H1 (cell line): ENCODE measurements around the gene PRKCH. TPM values are rescaled to one million over a fixed set of nuclear protein-coding genes. Genes with fewer than 3 reads are reported as not detected.

ENCODE experiments used
- CTCF ChIA-PET: fragments of 300-600 bp; sonication (Branson Sonifier 250); formaldehyde crosslinking; loops from one replicate; lab custom pipeline; 2021; ENCODE audit not compliant: partially characterized antibody; lab: Charles Lee
- POLR2A ChIA-PET: fragments of 300-600 bp; sonication (Branson Sonifier 250); formaldehyde crosslinking; loops from one replicate; lab custom pipeline; 2021; ENCODE audit warnings: inconsistent platforms; ENCODE audit not compliant: partially characterized antibody; lab: Charles Lee
- DNase-seq, 2 experiments: peaks; one replicate each; pipeline versions ENCODE4 v3.0.0 to v3.0.0-alpha.2; 2010 to 2022; ENCODE audit warnings: low spot score in 2 of 2, low read depth in 1 of 2, mixed read lengths in 1 of 2
- FAIRE-seq: peaks from 2 replicates; lab custom pipeline; 2011; peaks lifted over from hg19 to GRCh38; lab: Jason Lieb, UNC
- H2AFZ ChIP-seq: 2 replicates; pipeline ENCODE4 v1.8.1; 2012; ENCODE audit warnings: low read length, inconsistent platforms
- H2AK5ac ChIP-seq: 2 replicates; pipeline ENCODE4 v1.6.1; 2013; ENCODE audit warnings: low read depth, low read length
- H2BK120ac ChIP-seq: replicated peaks from 2 replicates; pipeline ENCODE3; 2013; ENCODE audit warnings: low read depth, low read length, inconsistent platforms
- H2BK12ac ChIP-seq: 2 replicates; pipeline ENCODE4 v1.6.1; 2013; ENCODE audit warnings: low read depth, low read length
- H2BK15ac ChIP-seq: 2 replicates; pipeline ENCODE4 v1.6.1; 2013; ENCODE audit warnings: low read length
- H2BK20ac ChIP-seq: 2 replicates; pipeline ENCODE4 v1.6.1; 2013; ENCODE audit warnings: low read length
- H2BK5ac ChIP-seq: 2 replicates; pipeline ENCODE4 v1.6.1; 2013; ENCODE audit warnings: low read depth, low read length
- H3K14ac ChIP-seq: 2 replicates; pipeline ENCODE4 v1.6.1; 2013; ENCODE audit warnings: inconsistent platforms; ENCODE audit not compliant: insufficient read length
- H3K18ac ChIP-seq: 2 replicates; pipeline ENCODE4 v1.6.1; 2013; ENCODE audit warnings: low read length; ENCODE audit errors: extremely low read depth
- H3K23ac ChIP-seq: 2 replicates; pipeline ENCODE4 v1.6.1; 2013; ENCODE audit warnings: inconsistent platforms; ENCODE audit not compliant: insufficient read length
- H3K23me2 ChIP-seq: 2 replicates; pipeline ENCODE4 v1.6.1; 2013; ENCODE audit warnings: low read depth, low read length
- H3K27ac ChIP-seq: 2 replicates; pipeline ENCODE4 v1.6.1; 2011; ENCODE audit warnings: low read depth, low read length, inconsistent platforms
- H3K27me3 ChIP-seq, 4 experiments: replicated peaks in 1 of 4; 1 replicate in 1 of 4; 2 replicates in 3 of 4; pipeline versions ENCODE4 v1.6.1 to v1.8.1; 2011 to 2013; ENCODE audit warnings: low read length in 3 of 4, mild to moderate bottlenecking in 3 of 4, inconsistent platforms in 2 of 4, mixed read lengths in 2 of 4, moderate library complexity in 1 of 4; ENCODE audit not compliant: control insufficient read depth in 3 of 4, insufficient read depth in 3 of 4; ENCODE audit errors: extremely low read depth in 1 of 4
- H3K36me3 ChIP-seq, 4 experiments: 2 replicates each; pipeline versions ENCODE4 v1.6.1 to v1.8.1; 2011 to 2013; ENCODE audit warnings: mild to moderate bottlenecking in 4 of 4, low read length in 3 of 4, moderate library complexity in 2 of 4, control low read depth in 1 of 4, inconsistent platforms in 1 of 4; ENCODE audit not compliant: insufficient read depth in 4 of 4, control insufficient read depth in 2 of 4
- H3K4ac ChIP-seq: replicated peaks from 2 replicates; pipeline ENCODE3; 2013; ENCODE audit warnings: low read length, low read depth, mixed read lengths, inconsistent platforms; ENCODE audit not compliant: insufficient read length
- H3K4me1 ChIP-seq, 4 experiments: replicated peaks in 1 of 4; 1 replicate in 1 of 4; 2 replicates in 3 of 4; pipeline versions ENCODE4 v1.6.1 to v1.8.1; 2011 to 2013; ENCODE audit warnings: low read length in 3 of 4, inconsistent platforms in 2 of 4, mixed read lengths in 1 of 4; ENCODE audit not compliant: insufficient read depth in 4 of 4, control insufficient read depth in 3 of 4
- H3K4me2 ChIP-seq, 2 experiments: 2 replicates each; pipeline versions ENCODE4 v1.6.1 to v1.8.1; 2011 to 2013; ENCODE audit warnings: low read depth in 2 of 2, low read length in 2 of 2, control low read depth in 1 of 2, inconsistent platforms in 1 of 2, mild to moderate bottlenecking in 1 of 2; ENCODE audit not compliant: insufficient read depth in 1 of 2
- H3K4me3 ChIP-seq, 4 experiments: fragments of 200-600, 300-600 bp in 1 of 4; sonication (generic), shearing (Covaris generic), sonication (Bioruptor Twin) in 1 of 4; 2 replicates each; pipeline versions ENCODE4 v1.5.1 to v1.8.1; 2011 to 2016; ENCODE audit warnings: low read length in 4 of 4, low read depth in 3 of 4, control low read depth in 2 of 4, inconsistent platforms in 2 of 4, mild to moderate bottlenecking in 2 of 4, mixed read lengths in 1 of 4, moderate library complexity in 1 of 4; ENCODE audit not compliant: insufficient read depth in 2 of 4; ENCODE audit errors: extremely low read depth in 1 of 4
- H3K56ac ChIP-seq: replicated peaks from 2 replicates; pipeline ENCODE3; 2013; ENCODE audit warnings: low read depth, mild to moderate bottlenecking, mixed read lengths, low read length, inconsistent platforms; ENCODE audit not compliant: insufficient read length
- H3K79me1 ChIP-seq: 2 replicates; pipeline ENCODE4 v1.6.1; 2013; ENCODE audit warnings: low read depth, low read length, control low read depth
- H3K79me2 ChIP-seq, 2 experiments: 2 replicates each; pipeline versions ENCODE4 v1.6.1 to v1.8.1; 2012 to 2013; ENCODE audit warnings: low read length in 2 of 2, mild to moderate bottlenecking in 2 of 2, inconsistent platforms in 1 of 2; ENCODE audit not compliant: insufficient read depth in 2 of 2, control insufficient read depth in 1 of 2
- H3K9ac ChIP-seq, 4 experiments: replicated peaks in 1 of 4; 1 replicate in 1 of 4; 2 replicates in 3 of 4; pipeline versions ENCODE4 v1.6.1 to v1.8.1; 2011 to 2013; ENCODE audit warnings: low read depth in 3 of 4, low read length in 3 of 4, control low read depth in 2 of 4, mild to moderate bottlenecking in 2 of 4, moderate library complexity in 2 of 4, inconsistent platforms in 1 of 4; ENCODE audit errors: extremely low read depth in 1 of 4
- H3K9me3 ChIP-seq, 2 experiments: 2 replicates each; pipeline versions ENCODE4 v1.6.1 to v1.8.1; 2012 to 2013; ENCODE audit warnings: mild to moderate bottlenecking in 2 of 2, moderate library complexity in 2 of 2, control low read depth in 1 of 2, inconsistent platforms in 1 of 2, low read depth in 1 of 2, low read length in 1 of 2, mixed read lengths in 1 of 2; ENCODE audit not compliant: insufficient read depth in 2 of 2
- H4K20me1 ChIP-seq, 2 experiments: replicated peaks in 1 of 2; 2 replicates each; pipeline versions ENCODE3 to v1.8.1; 2011 to 2013; ENCODE audit warnings: inconsistent platforms in 2 of 2, low read length in 2 of 2, mild to moderate bottlenecking in 1 of 2; ENCODE audit not compliant: insufficient read depth in 2 of 2, control insufficient read depth in 1 of 2
- H4K5ac ChIP-seq: 2 replicates; pipeline ENCODE4 v1.6.1; 2013; ENCODE audit warnings: low read length, low read depth, mixed read lengths, inconsistent platforms; ENCODE audit not compliant: insufficient read length
- H4K8ac ChIP-seq: 2 replicates; pipeline ENCODE4 v1.8.0; 2013; ENCODE audit warnings: mild to moderate bottlenecking, moderate library complexity, low read length, inconsistent platforms; ENCODE audit not compliant: insufficient read depth; ENCODE audit errors: extremely low read depth
- H4K91ac ChIP-seq: replicated peaks from 2 replicates; pipeline ENCODE3; 2013; ENCODE audit warnings: low read length, mixed read lengths, inconsistent platforms; ENCODE audit not compliant: insufficient read length
- ATF3 ChIP-seq: IDR thresholded peaks from 2 replicates; pipeline ENCODE4 v1.6.1; 2011; ENCODE audit warnings: low read depth, mild to moderate bottlenecking, low read length; ENCODE audit not compliant: insufficient read depth
- BACH1 ChIP-seq: IDR thresholded peaks from 2 replicates; pipeline ENCODE4 v1.6.1; 2012; ENCODE audit warnings: low read length, improper control_type of control experiment
- BRCA1 ChIP-seq: IDR thresholded peaks from 2 replicates; pipeline ENCODE4 v1.6.1; 2012; ENCODE audit warnings: low read depth, low read length, improper control_type of control experiment
- CBX8 ChIP-seq: fragments of 300-800, 300-1000 bp; sonication (generic); IDR thresholded peaks from 2 replicates; pipeline ENCODE4 v1.7.1; 2016; ENCODE audit warnings: low read depth, low read length, borderline replicate concordance
- CREB1 ChIP-seq: IDR thresholded peaks from 2 replicates; pipeline ENCODE4 v1.6.1; 2012; ENCODE audit warnings: inconsistent platforms
- CTCF ChIP-seq, 3 experiments: IDR thresholded peaks; 1 replicate in 2 of 3; 2 replicates in 1 of 3; pipeline versions ENCODE4 v1.5.1 to v1.6.1; 2011; ENCODE audit warnings: low read length in 3 of 3, mild to moderate bottlenecking in 3 of 3, inconsistent platforms in 2 of 3, low read depth in 1 of 3, moderate library complexity in 1 of 3; ENCODE audit not compliant: insufficient read depth in 1 of 3; ENCODE audit errors: control extremely low read depth in 1 of 3
- FOSL1 ChIP-seq: IDR thresholded peaks from 2 replicates; pipeline ENCODE4 v1.6.1; 2011; ENCODE audit warnings: mild to moderate bottlenecking, low read depth, low read length, moderate library complexity; ENCODE audit not compliant: insufficient read depth
- KDM4A ChIP-seq: IDR thresholded peaks from one replicate; pipeline ENCODE4 v1.7.1; 2012; ENCODE audit warnings: low read depth, mild to moderate bottlenecking, moderate library complexity, low read length, inconsistent platforms; ENCODE audit not compliant: severe bottlenecking
- POLR2A ChIP-seq, 2 experiments: IDR thresholded peaks; 1 replicate in 1 of 2; 2 replicates in 1 of 2; pipeline ENCODE4 v1.6.1; 2011; ENCODE audit warnings: low read depth in 2 of 2, low read length in 2 of 2, mild to moderate bottlenecking in 2 of 2; ENCODE audit errors: control extremely low read depth in 1 of 2
- SAP30 ChIP-seq: fragments of 300-600 bp; sonication (generic); IDR thresholded peaks from 2 replicates; pipeline ENCODE4 v1.7.1; 2012; ENCODE audit warnings: low read length, moderate library complexity, mild to moderate bottlenecking, inconsistent platforms; ENCODE audit not compliant: insufficient read depth, insufficient replicate concordance
- TAF7 ChIP-seq: optimal IDR thresholded peaks from 2 replicates; pipeline ENCODE3; 2011; ENCODE audit warnings: low read depth, mild to moderate bottlenecking, inconsistent platforms, low read length, moderate library complexity, borderline replicate concordance
- WGBS, 2 experiments: shearing (Covaris generic) in 1 of 2; methylation state at CpG; one replicate each; pipeline versions ENCODE4 v1.1.6 to v1.1.7; 2013 to 2015; ENCODE audit warnings: low lambda C conversion rate in 2 of 2, mixed read lengths in 2 of 2, inconsistent platforms in 1 of 2, low coverage in 1 of 2, missing lambda C conversion rate in 1 of 2; ENCODE audit not compliant: insufficient replicate concordance in 2 of 2, insufficient coverage in 1 of 2, insufficient read length in 1 of 2; ENCODE audit errors: extremely low coverage in 1 of 2, missing lambda C conversion rate in 1 of 2; 5-methylcytosine and 5-hydroxymethylcytosine counted together
- polyA plus RNA-seq, 7 experiments: library from polyadenylated mRNA; depleted of rRNA in 3 of 7; stranded (reverse) in 5 of 7; unstranded in 2 of 7; fragments of >200 nt in 5 of 7; fragments of 200-250 nt in 2 of 7; gene quantifications; 1 replicate in 5 of 7; 2 replicates in 1 of 7; 4 replicates in 1 of 7; pipeline versions ENCODE4 v1.2.1 to v1.2.3, GENCODE V29; 2011 to 2013; ENCODE audit warnings: missing spikeins in 2 of 7, mixed read lengths in 2 of 7
- total RNA-seq: library from RNA; stranded (reverse); fragmentation: NEBNext Ultra II Directional; extraction: Animal tissue kit (Norgen Biotek cat#: 25700); gene quantifications from 2 replicates; pipeline ENCODE4 v1.2.1, GENCODE V29; 2021

The PRKCH gene
- total and polyA plus RNA-seq, 2 of the 8 experiments (the other 6 are each of a cell fraction or from before 2014, with no cell fraction given), result 6.4 to 7.0 TPM

DNA sequence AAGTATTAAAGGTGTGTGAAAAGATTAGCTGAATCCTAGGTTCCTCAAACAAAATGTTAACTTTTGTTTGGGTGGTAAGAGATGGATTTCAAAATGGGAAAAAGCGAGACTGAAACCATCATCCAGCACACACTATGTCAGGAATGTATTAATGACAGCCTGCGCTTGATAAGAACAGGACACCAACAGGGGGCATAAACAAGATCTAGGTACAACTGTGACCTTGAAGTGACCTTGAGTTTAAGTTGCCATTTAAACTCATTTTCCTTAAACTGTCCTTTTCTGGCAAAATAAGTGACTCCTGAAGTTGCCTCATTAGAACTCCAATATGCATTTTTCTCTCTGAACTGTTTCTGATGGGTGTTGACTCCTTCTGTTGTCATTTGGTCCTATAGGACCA lies 17.1 kb downstream of the PRKCH start:
- Histone ChIP-seq H2BK12ac (no peak overlapping the region), H3K4me2 (no peak overlapping the region), H2BK5ac (no peak overlapping the region), H3K4me3 (no peak overlapping the region), H2AK5ac (no peak overlapping the region), H2BK20ac (no peak overlapping the region), H3K18ac (no peak overlapping the region), H4K5ac (no peak overlapping the region), H3K27me3 (no peaks in the 10 kb centered on the region), H3K23ac (no peak overlapping the region), H4K20me1 (no peaks in the 10 kb centered on the region), H4K8ac (no peak overlapping the region), H3K23me2 (no peaks in the 10 kb centered on the region), H3K4me1 (peaks cover 0 to 4% (median 0%) of the 10 kb centered on the region in 4 experiments; a peak in 1 of 7 replicates), H2BK120ac (no peak overlapping the region), H3K9ac (no peak overlapping the region), H3K79me1 (no peaks in the 10 kb centered on the region), H3K56ac (no peak overlapping the region), H2BK15ac (no peak overlapping the region), H3K14ac (no peak overlapping the region), H3K36me3 (no peaks in the 10 kb centered on the region), H3K9me3 (no peaks in the 10 kb centered on the region), H3K27ac (no peak overlapping the region), H2AFZ (no peak overlapping the region), H4K91ac (no peak overlapping the region), H3K79me2 (no peaks in the 10 kb centered on the region), H3K4ac (no peak overlapping the region)
- WGBS, 2 experiments, result 83% methylated on average over 2 of the region's 2 CpGs; no CpG with 5 or more reads in 1 of the 2 experiments
- POLR2A ChIA-PET, result no interaction called here
- DNase-seq (no peak), FAIRE-seq (no peak)
- CTCF ChIA-PET, result interaction anchor here (1.1 to 1.5 kb wide), 2 partner anchors 43 to 44 kb away, joined by 3 to 4 read pairs; no protein-coding TSS in a partner anchor
- TF ChIP-seq KDM4A (no peak), CTCF (IDR thresholded peaks at IDR 0.05; ENCODE audit: control extremely low read depth in 1 of 3, insufficient read depth in 1 of 3, low read depth in 1 of 3, low read length in 3 of 3) (no peak), BACH1 (no peak), TAF7 (no peak), CREB1 (no peak), CBX8 (no peak), FOSL1 (no peak), ATF3 (no peak), POLR2A (IDR thresholded peaks at IDR 0.05; ENCODE audit: control extremely low read depth in 1 of 2, low read depth in 2 of 2, low read length in 2 of 2) (no peak), SAP30 (no peak), BRCA1 (no peak)
